HG03432 (cell line): ENCODE data around the gene DRD3.
A peak's percentile ranks its signal among the peaks of the same experiment; 100 is the strongest.

Experiments used
- ATAC-seq: cut with Tn5 transposase; IDR thresholded peaks from one replicate; pipeline ENCODE4 v1.9.1; 2021; ENCODE audit warnings: mild to moderate bottlenecking, moderate library complexity; ENCODE audit not compliant: unreplicated experiment

Gene DRD3

DNA sequence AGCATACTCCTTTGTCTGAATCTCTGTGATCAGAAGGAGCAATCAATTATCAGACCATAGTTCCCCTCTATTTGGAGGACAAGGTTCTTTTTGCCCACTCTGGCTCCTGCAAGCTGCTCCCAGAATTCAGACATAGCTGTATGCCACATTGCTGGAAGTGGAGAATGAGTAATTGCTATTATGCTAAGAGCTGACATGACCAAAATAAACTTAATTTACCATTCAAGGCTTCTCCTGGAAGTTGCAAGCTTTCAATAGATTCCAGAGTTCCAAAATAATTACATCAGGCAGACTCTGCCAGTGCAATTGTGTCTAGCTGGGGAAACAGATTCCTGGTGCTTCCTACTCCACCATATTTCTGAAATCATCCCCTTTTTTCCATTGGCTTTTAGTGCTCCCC lies 7.6 kb upstream of the DRD3 start:
- ATAC-seq, result no peak

DNA sequence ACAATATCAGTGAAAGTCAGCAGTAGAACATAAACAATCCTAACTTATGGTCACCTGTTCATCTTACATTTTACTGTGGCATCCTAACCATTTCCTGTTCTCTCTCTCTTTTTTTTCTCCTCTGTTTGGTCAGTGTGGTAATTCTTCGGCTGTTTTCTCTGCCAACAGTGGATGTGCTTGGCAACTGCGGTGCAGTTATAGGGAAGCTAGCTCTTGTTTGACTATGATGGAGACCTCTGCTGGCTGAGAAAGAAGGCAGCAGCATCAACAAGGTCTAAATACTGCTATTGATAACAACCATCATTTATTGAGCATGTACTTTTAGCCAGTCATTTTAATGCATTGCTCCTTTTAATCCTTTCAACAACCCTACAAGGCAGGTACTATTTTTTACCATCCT lies 723 bp upstream of the DRD3 start:
- ATAC-seq, result no peak

DNA sequence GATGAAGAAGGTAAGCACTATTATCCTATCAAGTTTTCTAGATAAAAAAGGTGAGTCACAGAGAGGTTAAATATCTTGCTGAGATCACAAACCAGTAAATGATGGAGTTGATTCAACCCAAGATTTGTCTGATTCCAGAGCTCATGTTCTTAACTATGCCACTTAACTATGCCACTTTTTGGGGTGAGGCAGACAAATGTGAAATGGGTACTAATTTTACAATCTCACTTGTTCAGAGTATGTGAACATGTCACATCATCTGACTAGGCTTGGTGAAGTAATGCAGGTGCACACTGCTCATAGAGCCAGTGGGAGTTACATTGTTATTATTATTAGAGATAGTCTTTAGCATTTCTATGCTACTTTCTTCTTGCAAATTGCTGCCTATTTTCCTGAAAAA lies 2.0 kb downstream of the DRD3 start:
- no peak for ATAC-seq

DNA sequence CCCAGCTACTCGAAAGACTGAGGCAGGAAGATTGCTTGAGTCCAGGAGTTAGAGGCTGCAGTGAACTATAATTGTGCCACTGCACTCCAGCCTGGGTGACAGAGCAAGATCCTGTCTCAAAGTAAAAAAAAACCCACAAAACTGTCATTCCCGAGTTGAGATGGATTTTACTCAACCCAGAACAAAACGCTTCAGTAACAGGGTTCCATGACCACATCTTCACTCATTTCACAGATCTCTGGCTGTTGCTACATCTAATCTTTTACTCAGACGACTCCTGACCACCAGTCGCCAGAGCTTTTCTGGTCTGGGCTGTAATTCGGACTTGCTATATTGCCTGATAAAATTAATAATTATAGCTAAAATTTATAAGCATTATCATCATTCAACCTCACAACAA lies 2.4 kb downstream of the DRD3 start:
- ATAC-seq, result no peak

DNA sequence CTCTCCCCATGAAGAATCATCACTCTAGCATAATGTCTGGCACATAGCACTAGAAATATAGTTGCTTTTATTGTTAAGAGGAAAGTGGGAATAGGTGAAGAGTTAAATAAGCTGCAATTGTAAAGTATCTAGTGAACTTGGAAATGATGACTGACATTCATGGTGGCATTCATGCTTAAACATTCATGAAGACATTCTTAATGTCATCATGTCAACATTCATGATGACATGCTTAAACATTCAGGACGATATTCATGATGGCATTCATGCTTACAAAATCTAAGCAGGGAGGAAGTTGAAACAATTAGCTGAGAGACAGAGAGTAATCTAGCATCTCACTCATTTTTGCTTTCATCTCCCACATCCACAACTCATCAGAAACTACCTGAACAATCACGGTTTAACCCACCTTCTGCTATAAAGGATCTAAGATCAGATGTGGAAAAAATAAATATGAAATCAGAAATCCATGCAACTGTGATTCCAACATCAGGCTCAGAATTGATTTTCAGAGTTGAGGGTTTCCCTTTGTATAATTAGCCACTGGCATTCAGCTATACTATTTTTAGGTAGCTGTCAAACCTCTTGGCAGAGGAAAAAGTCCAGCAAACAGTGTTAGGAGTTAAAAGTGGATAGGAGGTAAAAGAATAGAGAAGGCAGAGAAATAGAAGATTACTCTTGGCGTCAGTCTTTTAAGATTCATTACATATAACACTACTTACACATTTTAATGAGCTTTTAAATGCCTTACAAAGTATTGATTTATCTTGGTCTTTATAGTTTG lies 3.5 kb downstream of the DRD3 start:
- ATAC-seq, result no peak

DNA sequence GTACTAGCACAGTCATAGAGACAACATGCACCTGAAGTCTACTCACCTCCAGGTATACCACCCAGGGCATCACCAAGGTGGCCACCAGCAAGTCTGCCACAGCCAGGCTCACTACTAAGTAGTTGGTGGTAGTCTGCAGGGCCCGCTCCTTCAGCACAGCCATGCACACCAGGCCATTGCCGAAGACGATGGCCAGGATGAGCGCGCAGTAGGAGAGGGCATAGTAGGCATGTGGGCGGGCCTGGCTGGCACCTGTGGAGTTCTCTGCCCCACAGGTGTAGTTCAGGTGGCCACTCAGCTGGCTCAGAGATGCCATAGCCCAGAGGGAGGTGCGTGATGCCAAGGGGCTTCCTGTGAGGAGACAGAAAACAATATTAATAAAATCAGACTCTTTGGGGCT lies 7.2 kb downstream of the DRD3 start:
- no peak for ATAC-seq

DNA sequence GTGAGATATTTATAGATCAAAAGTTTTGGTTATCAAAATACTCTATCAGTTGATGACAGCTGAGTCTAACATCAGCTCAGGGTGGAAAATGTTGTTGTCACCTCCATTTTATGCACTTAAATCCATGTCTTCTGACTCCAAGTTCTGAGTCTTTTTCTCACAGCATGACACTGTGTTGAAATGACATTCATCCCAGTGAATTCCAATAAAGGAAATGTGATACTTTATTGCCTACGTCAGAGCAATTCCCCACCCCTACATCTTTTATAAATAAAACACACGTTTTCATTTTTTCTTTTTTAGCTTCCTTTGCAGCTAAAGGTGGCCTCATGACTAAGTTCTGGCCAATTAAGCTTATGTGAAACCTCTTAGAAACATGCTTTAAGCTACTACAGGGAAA lies 10.7 kb downstream of the DRD3 start:
- no peak for ATAC-seq

DNA sequence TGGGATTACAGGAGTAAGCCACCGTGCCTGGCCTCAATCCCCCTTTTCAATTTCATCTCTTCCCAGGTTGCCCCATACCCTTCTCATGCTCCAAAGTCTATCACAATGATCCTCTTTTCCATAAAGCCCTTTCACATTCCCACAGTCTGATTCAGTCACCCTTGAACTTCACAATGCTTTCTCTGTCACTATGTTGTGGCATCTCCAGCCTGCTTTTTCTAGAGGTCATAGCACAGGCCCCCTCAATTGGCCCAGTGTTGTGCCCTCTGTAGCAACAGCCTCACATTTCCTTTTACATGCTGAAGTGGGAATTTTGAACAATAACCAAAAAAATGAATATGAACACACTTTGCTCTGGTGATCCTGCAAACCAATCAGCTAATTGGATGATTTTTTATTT lies 21.5 kb downstream of the DRD3 start:
- ATAC-seq, result no peak

DNA sequence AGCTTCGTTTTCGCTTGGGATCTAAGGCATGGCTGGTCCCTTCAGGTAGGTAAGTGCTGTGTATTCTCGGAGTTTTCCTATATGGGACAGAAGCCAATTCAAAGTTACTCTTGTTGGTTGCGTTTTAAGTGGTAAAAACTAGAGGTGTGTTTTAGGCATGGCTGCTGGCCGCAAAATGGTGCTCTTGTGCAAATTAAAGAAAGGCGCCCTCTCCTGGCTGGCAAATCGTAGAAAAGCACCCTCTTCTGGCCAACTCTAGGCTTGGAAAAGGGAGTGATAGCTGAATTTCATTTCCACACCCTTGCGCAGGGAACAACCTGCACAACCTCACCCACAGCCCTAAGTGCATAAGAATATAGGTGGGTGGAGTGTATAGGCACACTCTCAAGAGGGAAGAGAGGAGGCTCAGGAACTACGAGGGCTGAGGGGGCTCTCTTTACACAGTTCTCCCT lies 23.5 kb downstream of the DRD3 start:
- no peak for ATAC-seq

DNA sequence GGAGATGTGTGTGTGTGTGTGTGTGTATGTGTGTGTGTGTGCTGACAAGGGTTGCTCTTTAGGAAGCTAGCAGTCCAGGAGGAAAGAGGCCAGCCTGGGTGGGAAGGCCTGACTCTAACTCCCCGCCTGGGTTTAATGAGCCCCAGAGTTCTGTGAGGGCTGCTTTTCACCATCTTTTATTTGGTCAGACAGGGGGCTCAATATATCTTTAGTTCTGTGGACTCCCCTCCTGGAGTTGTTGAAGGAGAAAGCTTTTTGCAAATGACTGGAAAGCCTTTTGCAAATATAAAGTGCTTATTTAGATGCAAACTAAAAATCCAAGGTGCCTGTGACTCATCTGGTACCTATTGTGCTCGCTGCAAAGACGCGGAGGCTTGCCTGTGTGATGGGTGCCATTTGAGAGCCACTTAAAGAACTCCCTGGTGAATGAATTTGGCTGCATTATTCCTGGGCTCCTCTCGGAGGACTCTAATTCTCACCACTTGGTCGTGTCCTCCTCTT lies 24.5 kb downstream of the DRD3 start:
- no peak for ATAC-seq

DNA sequence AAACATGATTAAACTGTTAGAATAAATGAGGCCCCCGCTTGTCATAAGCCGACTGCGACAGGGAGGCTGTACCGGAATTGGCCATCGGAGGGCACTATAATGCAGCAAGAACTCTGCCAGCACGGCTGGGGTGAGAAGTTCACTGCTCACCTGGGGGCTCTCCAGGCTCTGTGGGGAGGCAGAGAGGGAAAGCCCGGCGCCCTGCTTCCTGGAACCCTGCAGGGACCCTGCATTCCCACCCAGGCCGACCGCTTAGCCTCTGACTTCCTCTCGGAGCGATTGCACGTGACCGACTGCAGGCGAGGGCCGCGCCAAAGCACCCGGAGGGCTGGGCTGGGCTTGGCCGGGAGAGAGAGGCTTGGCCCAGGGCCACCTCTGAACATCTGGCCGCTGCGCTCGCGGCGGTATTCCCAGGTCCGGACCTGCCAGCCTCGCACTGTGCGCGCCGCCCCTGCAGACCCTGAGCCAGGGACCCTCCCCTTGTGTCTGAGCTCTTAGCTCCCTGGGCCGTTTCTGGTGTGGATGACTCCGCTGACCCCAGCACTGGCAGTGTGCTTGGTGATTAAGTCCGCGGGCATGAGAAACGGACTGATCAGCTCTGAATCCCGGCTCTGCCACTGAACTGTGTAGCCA lies 26.2 kb downstream of the DRD3 start:
- peak; percentile 88 for ATAC-seq

DNA sequence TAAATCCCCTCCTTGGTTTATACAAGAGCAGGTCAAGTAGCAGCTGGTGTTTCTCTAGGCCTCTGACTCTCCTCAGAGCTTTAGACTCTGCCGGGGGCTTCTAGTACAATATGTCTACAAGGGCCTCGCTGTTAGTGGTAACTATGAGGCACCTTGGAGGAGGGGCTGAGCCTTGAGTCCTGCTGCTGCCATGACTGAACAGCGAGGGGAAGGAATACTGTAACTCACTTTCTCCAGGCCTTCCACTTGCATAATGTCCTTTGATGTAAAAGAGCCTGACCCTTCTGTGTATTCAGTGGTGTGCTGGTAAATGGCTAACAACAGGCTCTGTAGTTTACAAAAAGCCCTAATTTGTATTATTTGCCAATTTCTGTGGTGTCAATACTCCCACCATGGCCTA lies 27.8 kb downstream of the DRD3 start:
- no peak for ATAC-seq

DNA sequence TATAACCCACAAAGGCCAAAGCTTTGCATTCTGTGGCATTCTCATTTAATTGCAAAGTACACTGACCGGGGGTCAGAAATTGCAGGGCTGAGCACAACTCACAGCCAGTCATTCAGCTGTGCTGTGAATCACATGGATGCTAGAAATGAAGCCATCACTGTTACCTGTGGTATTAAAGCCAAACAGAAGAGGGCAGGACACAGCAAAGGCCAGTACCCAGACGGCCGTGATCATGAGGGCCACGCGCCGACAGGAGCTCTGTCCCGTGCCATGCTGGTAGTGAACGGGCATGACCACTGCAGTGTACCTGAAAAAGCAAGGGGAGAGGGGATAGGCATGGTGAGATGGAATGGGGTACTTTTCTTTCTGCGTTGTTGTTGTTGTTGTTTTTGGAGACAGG lies 31.6 kb downstream of the DRD3 start:
- no peak for ATAC-seq

DNA sequence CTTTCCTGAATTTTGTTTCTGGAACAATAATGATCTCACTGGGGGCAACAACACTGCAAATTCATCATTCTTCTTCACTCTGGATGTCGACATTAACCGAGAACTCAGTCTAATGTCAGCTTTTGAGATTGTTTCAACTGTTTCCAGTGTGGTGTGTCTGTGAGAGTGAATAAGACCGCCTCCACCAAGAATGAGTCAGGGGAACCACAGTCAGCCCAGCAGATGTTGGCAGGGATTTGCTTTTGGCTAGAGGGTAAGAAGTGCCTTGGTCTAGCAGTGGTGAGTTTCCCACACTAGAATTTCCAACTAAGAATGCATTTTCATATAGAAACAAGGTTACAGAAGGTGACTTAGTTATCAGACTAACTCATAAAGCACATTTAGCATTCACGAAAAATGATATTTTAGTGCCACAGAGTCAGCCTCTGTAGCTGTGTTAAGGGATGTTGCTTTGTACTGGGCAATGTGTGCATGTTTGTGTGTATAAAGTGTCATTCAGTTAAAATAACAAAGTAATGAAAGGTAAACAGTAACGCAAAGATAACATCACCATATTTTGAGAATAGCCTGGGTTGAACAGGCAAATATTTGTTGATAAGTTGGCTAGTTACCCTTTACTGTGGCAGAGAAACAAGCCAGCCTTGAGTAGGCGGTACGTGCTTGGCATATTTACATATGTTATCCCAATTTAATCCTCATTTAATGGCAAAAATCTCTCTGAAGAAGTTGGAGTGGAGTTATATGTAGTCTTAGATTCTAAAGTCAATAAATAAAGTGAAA lies 33.8 kb downstream of the DRD3 start:
- peak; percentile 51 for ATAC-seq

DNA sequence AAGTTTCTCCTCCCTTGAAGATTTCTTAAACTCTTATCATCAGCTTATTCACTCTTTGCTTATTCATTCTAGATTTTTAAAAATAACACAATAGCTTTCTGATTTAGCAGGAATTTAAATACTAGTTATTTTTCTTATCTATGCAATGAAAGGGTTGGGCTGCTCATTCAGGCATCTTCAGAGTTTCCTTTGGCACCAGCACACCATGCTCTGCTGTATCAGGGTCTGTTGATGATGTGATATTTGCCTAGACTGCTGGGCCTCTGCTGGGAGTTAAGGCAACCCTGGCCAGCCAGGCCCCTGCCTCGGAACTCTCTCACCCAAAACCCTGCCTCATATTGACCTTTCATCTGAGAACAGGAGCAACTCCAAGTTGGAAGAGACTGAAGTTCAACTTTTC lies 35.0 kb downstream of the DRD3 start:
- ATAC-seq, result no peak

DNA sequence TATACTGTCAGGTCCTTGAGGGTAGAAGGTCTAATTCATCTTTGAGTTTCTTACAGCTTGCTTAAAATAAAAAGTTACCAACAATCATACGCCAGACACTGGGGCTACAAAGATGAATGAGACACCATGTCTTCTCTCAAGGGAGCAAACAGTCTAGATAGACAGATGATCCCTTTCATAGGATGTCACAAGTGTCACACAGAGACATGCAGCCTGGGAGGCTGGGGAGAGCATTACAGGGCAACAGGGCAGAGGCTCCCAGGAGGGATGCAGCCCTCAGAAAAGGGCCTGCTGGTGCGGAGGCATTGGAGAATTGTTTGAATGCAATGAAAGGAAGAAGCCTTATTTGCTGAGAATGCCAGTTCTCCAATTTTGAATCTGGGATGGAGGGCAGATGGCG lies 39.0 kb downstream of the DRD3 start:
- no peak for ATAC-seq

DNA sequence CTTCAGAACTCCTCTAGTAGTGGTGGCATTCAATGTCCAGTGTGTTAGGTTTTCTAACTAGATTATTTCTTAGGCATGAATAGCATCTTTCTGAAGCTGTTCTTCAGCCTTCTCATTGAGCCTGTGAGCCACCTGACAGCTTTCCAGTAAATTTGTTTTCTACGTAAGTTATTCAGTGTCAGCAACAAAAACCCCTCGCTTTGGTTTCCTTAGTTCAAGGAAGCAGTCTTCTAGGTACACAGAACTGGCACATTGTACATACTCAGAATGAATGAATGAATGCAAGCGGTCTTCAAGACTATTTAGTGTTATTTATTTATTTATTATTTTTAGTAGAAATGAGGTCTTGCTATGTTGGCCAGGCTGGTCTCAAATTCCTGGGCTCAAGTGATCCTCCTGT lies 44.9 kb downstream of the DRD3 start:
- no peak for ATAC-seq

DNA sequence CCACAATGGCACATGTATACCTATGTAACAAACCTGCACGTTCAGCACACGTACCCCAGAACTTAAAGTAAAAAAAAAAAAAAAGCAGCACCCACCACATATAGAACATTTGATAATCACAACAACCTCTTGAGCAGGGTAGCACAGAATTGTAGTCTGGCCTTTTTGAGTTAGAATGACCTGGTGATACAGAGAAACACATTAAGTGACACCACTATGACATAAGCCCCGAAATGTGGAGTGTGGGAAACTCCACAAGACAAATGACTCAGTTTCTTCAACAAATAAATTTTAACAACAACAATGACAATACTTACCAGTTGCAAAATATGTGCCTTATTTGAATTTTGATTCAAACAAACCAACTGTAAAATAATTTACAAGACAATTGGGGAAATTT lies 46.4 kb downstream of the DRD3 start:
- no peak for ATAC-seq

DNA sequence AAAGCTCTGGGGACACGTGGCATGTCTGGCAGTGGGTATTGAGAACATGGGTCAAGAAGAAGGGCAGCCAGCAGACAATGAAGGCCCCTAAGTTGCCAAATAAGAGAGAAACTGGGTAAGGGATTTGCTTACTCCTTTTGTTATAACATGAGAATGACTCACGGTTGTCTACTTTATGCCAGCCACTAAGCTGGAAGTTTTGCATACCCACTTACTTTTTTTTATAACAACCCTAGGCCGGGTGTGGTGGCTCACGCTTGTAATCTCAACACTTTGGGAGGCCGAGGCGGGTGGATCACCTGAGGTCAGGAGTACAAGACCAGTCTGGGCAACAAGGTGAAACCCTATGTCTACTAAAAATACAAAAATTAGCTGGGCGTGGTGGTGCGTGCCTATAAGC lies 50.0 kb downstream of the DRD3 start:
- no peak for ATAC-seq

DNA sequence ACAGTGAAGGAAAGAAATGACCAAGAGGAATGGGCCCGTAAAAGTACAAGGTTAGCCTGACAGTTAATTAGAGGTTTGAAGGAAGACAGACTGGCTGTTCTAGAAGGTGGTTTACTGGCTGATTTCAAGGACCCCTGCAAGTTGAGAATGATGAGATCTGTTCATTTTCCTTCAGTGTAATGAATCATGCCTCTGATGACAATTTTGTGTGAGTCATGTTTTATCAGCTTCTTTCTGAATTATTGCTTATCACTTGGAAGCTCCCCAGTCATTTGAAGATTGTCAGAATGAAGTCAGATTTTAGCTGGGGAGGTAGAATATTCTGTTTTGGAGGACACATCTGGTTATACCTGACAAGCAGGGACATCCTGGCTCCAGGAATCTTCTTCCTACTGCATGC lies 50.6 kb downstream of the DRD3 start:
- ATAC-seq, result no peak

DNA sequence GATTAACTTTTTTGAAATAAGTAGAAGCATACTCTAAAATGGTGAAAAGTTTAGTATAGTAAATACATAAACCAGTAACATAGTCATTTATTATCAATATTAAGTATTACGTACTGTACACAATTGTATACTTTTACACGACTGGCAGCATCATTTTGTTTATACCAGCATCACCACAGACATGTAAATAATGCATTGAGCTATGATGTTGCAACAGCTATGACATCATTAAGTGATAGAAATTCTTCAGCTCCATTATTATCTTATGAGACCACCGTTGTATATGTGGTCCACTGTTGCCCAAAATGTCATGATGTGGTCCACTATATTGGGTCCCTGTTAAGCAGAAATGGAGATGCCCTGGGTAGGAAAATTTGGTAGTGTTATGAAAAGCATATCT lies 51.3 kb downstream of the DRD3 start:
- no peak for ATAC-seq

DNA sequence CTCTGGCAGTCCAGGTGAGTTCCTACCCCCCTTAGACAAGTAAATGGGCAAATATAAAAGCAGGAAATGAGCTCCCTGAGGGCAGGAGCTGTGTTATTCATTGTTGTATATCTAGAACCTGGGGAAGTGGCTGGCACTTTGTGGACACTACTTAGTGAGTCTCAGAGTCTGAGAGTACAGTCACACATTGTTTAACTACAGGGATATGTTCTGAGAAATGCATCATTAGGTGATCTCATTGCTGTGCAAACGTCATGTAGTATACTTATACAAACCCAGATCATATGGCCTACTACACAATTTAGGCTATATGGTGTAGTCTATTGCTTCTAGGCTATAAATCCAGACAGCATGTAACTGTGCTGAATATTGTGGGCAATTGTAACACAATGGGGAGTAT lies 52.4 kb downstream of the DRD3 start:
- ATAC-seq, result no peak
